Keratinocyte (primary cell): ENCODE results near the gene KRT1.

Experiments
- EZH2 ChIP-seq: IDR thresholded peaks from one replicate; pipeline ENCODE4 v1.6.1; 2012; ENCODE audit warnings: inconsistent platforms, mild to moderate bottlenecking, low read length, moderate library complexity
- TF ChIP-seq, protein P1 (sequence below), 3 experiments: IDR thresholded peaks in 1 of 3; conservative IDR thresholded peaks in 1 of 3; optimal IDR thresholded peaks in 1 of 3; 2 replicates in 2 of 3; 3 replicates in 1 of 3; pipeline versions ENCODE3 to v1.5.1; 2011; ENCODE audit warnings: low read length in 3 of 3, mild to moderate bottlenecking in 3 of 3, moderate library complexity in 2 of 3, control low read depth in 1 of 3, inconsistent platforms in 1 of 3; ENCODE audit not compliant: insufficient read depth in 2 of 3; ENCODE audit errors: extremely low read depth in 1 of 3

DNA sequence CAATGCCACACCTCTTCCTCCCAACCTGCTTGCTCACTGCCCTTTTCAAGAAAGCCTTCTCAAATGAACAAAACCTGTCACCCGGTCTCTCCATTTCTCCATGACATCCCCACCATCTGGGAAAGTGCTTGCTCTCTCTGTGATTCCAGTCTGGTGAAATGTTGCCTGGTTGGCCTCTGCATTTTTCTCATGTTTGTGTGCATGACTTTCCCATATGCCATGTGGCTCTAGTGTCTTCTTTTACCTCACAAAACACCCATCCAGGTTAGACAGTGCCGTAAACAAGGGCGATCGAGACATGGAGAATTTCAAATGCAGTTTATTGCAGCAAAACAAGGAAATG is 5.8 kb downstream of the KRT1 start:
- TF ChIP-seq, protein P1, sequence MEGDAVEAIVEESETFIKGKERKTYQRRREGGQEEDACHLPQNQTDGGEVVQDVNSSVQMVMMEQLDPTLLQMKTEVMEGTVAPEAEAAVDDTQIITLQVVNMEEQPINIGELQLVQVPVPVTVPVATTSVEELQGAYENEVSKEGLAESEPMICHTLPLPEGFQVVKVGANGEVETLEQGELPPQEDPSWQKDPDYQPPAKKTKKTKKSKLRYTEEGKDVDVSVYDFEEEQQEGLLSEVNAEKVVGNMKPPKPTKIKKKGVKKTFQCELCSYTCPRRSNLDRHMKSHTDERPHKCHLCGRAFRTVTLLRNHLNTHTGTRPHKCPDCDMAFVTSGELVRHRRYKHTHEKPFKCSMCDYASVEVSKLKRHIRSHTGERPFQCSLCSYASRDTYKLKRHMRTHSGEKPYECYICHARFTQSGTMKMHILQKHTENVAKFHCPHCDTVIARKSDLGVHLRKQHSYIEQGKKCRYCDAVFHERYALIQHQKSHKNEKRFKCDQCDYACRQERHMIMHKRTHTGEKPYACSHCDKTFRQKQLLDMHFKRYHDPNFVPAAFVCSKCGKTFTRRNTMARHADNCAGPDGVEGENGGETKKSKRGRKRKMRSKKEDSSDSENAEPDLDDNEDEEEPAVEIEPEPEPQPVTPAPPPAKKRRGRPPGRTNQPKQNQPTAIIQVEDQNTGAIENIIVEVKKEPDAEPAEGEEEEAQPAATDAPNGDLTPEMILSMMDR (optimal IDR thresholded peaks at IDR 0.05 in 1 of 3, IDR thresholded peaks at IDR 0.05 in 1 of 3, conservative IDR thresholded peaks at IDR 0.05 in 1 of 3; ENCODE audit: extremely low read depth in 1 of 3, insufficient read depth in 2 of 3, low read length in 3 of 3): no peak
- no peak for TF ChIP-seq EZH2
